Ovary (tissue), 3 donors: ENCODE measurements around the gene LRMDA.

Source experiments
- CTCF ChIP-seq, 3 donors: fragments of 450-650 bp in 2 of 3; fragments of 200-600 bp in 1 of 3; IDR thresholded peaks; one replicate each; pipeline versions ENCODE4 v1.5.1 to v1.8.0; 2016 to 2022; ENCODE audit warnings: antibody characterized with exemption in 3 of 3, mild to moderate bottlenecking in 1 of 3
- EP300 ChIP-seq: sonication (generic); formaldehyde crosslinking; IDR thresholded peaks from one replicate; pipeline ENCODE4 v1.6.1; 2017; ENCODE audit warnings: antibody characterized with exemption
- POLR2A ChIP-seq: fragments of 450-650 bp; IDR thresholded peaks from one replicate; pipeline ENCODE4 v1.6.1; 2017; ENCODE audit warnings: antibody characterized with exemption, mild to moderate bottlenecking, moderate library complexity
- donor health status: DM: no; HTN: no; CAD: no.

GRCh38 chr10:76492678-76493472, 1061.5 kb downstream of the LRMDA start:
- no peak for TF ChIP-seq POLR2A
- no peak for TF ChIP-seq CTCF (IDR thresholded peaks at IDR 0.05)
- TF ChIP-seq EP300, result no peak
